Heart left ventricle (tissue), 11 donors: ENCODE measurements around the gene ACTR3C. TPM values are rescaled to one million over a fixed set of nuclear protein-coding genes. Genes with fewer than 3 reads are reported as not detected.

Source experiments
- polyA plus RNA-seq, 2 donors: library from polyadenylated mRNA; stranded (reverse); fragments of 200-250 nt; gene quantifications; one replicate each; pipeline ENCODE4 v1.2.3, GENCODE V29; 2013
- total RNA-seq, 9 donors: library from RNA; depleted of rRNA in 2 of 9; stranded (reverse); fragments of >200 nt in 2 of 9; fragmentation: NEBNext Ultra II Directional in 3 of 9; extraction: Animal tissue kit (Norgen Biotek cat#: 25700) in 3 of 9; gene quantifications; one replicate each; pipeline versions ENCODE4 v1.1.0 to v1.2.4, GENCODE V29; 2016 to 2023
- donor health status: ischemic (EF 13 %, LVEDD 7.1; RV severe dilation, severe dysfunction).
- donor health status: healthy with polysubstance abuse.
- donor health status: DM: no; HTN: yes; CAD: no.
- donor health status: DM: no; HTN: no; CAD: no.
- donor health status: ischemic (EF 25% LVEDD 5.7; RV mildly dilated, moderate dysfunction).
- donor health status: healthy.
- donor health status: DM: yes; HTN: yes; CAD: no.
- donor health status: PGD.
- donor health status: nonischemic (EF 23%, LVEDD 6.1; RV moderate dilation, normal function).

The ACTR3C gene
- total and polyA plus RNA-seq, 11 donors, result 1.6 to 5.9 (median 3.7) TPM

Other genes with a start within 250 kb of the ACTR3C start
- 1 to 10 TPM; 2.1 to 9.4 (median 4.6) TPM for gene LRRC61, start 190 bp downstream of the ACTR3C start, total RNA-seq
- 1 to 10 TPM; 1.8 to 8.3 TPM for gene LRRC61, start 190 bp downstream of the ACTR3C start, polyA plus RNA-seq
- 100 to 1,000 TPM in 2 of 9 donors, 10 to 100 TPM in 3, 1 to 10 TPM in 4; 3.9 to 108 (median 12.6) TPM for gene RARRES2, start 18.1 kb upstream of the ACTR3C start, total RNA-seq
- gene RARRES2, start 18.1 kb upstream of the ACTR3C start, polyA plus RNA-seq, result 10 to 100 TPM in 1 of 2 donors, 1 to 10 TPM in 1; 9.2 to 16.0 TPM
- 100 to 1,000 TPM in 5 of 9 donors, 10 to 100 TPM in 4; 90.4 to 141 (median 100) TPM for gene REPIN1, start 45.3 kb upstream of the ACTR3C start, total RNA-seq
- gene REPIN1, start 45.3 kb upstream of the ACTR3C start, polyA plus RNA-seq, result 10 to 100 TPM; 49.8 to 79.6 TPM
- 1 to 10 TPM; 2.1 to 5.0 (median 3.3) TPM for gene ZNF775, start 55.8 kb upstream of the ACTR3C start, total RNA-seq
- 1 to 10 TPM; 1.8 to 4.4 TPM for gene ZNF775, start 55.8 kb upstream of the ACTR3C start, polyA plus RNA-seq
- gene GIMAP8, start 127.1 kb upstream of the ACTR3C start, total RNA-seq, result 10 to 100 TPM; 11.3 to 36.0 (median 14.9) TPM
- 10 to 100 TPM; 11.7 to 20.3 TPM for gene GIMAP8, start 127.1 kb upstream of the ACTR3C start, polyA plus RNA-seq
- gene GIMAP7, start 191.3 kb upstream of the ACTR3C start, total RNA-seq, result 10 to 100 TPM; 14.4 to 46.8 (median 18.9) TPM
- 10 to 100 TPM; 34.6 to 48.0 TPM for gene GIMAP7, start 191.3 kb upstream of the ACTR3C start, polyA plus RNA-seq
- gene GIMAP4, start 243.8 kb upstream of the ACTR3C start, total RNA-seq, result 10 to 100 TPM; 25.1 to 80.2 (median 35.2) TPM
- gene GIMAP4, start 243.8 kb upstream of the ACTR3C start, polyA plus RNA-seq, result 10 to 100 TPM; 32.8 to 35.5 TPM